Superior temporal gyrus (tissue), 1 donor: ENCODE results near the gene NDUFAF5.
"Not testable (repeated sequence)": the region's sequence is repeated elsewhere in the genome, so short reads cannot be mapped to it uniquely, and the experiment has no call there.

Experiments
- DNase-seq: peaks from one replicate; pipeline ENCODE4 v3.0.0-alpha.2; 2016; ENCODE audit errors: extremely low spot score

The NDUFAF5 gene

DNA sequence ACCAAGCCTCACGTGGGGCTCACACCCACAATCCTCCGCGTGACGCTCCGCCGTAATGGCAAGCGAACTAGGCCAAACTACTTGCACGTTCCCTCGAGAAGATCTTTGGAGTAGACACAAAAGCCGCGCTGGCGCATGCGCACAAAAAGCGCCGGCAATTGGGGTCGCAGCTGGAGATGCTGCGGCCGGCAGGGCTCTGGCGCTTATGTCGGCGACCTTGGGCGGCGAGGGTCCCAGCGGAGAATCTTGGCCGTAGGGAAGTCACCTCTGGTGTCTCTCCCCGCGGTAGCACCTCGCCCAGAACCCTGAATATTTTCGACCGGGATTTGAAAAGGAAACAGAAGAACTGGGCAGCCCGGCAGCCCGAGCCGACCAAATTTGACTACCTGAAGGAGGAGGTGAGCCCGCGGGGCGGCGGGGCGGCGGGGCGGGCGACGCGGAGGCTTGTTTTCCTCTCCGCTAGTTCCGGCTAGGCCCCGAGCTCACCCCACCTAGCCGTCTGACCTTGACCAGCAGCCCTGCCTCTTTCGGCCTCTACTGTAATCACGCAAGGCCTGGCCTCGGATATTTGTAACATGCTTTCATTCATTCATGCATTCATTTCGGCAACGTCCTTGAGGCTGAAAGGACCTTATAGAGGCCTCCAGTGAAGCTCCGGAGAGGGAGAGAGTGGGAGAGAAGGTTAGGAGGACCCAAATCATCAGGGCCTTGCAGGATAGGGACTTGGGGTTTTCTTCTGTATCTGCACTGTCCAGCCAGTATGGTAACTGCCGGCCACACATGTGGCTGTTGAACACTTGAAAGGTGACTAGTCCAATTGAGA lies at the start of gene NDUFAF5, which contains the start of gene ESF1:
Gene NDUFAF5 (plus strand): TSS at position 136 of the 823 bp plus-strand sequence. CDS start 41 bp downstream, at position 177.
Gene ESF1 (minus strand): TSS at position 27 of the 823 bp plus-strand sequence. CDS start 1,779 bp downstream, outside the sequence.
- peak; percentile 99 for DNase-seq

GRCh38 chr20:13735826-13736225 lies 49.0 kb upstream of the NDUFAF5 start:
- no peak for DNase-seq

DNA sequence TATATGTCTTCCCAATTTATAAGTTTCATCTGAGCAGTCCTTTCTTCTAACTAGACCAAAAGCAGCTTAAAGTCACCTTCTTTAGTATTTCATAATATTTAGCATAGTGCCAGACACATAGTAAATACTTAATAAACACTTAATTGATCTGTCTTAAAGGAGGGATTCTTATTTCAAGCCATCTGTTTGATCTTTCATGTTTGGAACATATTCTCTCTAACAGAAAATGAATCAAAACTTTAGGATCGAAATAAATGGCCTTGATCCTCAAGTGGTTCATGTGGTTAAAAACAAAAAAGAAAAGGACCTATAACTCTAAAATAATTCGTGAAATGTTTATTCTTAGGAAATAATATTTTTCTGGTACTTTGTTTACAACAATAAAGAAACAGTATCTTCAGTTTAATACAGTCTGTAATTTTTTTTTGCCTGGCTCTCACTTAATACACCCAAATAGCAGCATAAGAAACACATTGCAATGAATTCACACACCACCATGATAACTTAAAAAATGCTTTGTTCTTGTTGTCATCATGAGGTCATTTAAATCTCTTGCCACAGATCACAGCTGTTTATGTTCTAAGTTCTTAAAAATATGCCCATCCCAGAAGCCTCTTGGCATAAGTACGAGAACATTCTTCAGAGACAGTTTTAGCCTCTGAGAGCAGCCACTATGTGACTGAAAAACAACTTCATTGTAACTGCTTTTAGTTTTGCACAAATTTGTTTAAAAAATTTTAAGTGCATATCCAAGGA lies 48.2 kb upstream of the NDUFAF5 start:
- no peak for DNase-seq

GRCh38 chr20:13738187-13738586 lies 46.6 kb upstream of the NDUFAF5 start:
- not testable (repeated sequence) for DNase-seq

DNA sequence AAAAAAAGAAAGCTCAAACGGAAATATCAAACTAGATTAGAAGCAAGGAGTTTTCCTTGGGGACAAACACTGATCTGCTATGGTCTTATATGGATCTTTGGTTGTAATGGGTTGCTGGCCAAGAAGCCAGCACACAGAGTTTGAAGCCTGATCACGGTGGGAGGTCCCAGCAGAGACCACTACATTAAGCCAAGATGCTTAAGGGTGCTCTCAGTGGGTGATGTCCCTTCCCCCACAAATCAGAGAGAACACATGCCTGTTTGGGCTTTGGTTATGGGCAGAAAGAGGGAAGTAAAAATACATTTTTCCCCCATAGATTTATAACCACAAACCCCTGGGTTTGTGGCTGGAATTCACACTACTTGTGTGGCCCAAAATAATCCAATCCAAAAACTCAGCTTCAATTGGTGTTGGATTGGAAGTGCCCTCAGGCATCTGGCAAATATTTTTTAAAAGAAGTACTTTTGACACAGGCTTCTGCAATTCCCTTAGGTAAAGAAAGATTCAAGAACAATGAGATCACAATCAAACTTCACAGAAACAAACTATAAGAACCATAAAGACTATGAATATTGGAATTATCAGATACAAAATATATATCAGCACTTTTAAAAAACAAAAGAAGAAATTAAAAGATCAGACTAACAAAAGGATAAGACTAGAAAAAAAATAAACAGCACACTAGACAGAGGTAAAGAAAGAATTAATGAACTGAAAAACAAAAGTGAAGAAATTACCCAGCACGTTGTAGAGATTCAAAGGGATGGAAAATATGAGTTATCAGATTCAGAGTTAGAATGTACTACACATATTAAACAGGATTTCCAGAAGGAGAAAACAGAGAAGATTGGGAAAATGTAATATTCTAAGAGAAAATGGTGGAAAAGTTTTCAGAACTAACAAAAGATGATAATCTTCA lies 44.8 kb upstream of the NDUFAF5 start:
- DNase-seq = no peak

GRCh38 chr20:13741879-13742278 lies 42.9 kb upstream of the NDUFAF5 start:
- DNase-seq = no peak

DNA sequence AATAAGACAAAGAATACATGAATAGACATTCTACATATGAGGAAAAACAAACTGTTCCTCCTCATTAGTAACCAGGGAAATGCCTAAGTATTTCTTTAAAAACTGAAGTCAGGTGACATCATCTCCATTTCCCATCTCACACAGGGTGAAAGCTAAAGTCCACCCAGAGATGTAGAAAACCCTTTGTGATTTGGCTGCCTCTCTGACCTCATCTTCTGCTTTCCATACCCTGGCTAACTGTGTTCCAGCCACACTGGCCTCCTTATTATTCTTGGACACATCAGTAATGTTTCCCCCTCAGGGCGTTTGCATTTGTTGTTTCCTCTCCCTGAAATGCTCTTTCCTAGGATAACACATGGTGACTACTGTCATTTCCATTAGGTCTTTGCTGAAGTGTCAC lies 40.5 kb upstream of the NDUFAF5 start:
- no peak for DNase-seq

GRCh38 chr20:13745784-13746183 lies 39.0 kb upstream of the NDUFAF5 start:
- no peak for DNase-seq

DNA sequence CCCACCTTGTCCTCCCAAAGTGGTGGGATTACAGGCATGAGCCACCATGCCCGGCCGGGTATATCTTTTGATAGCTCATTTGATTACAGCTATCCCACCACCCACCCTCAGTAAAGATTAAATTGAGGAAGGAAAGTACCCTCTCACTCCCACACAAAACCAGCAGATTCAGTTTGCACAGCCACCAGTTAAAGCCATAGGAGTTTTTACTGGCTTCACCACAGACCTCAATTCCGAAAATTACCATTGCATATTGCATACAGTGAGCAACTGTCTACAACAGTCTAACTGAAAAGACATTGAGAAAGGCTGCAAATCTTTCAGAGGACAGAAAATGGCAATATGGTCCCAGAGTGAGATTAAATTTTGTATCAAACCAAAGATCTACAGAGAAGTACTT lies 35.0 kb upstream of the NDUFAF5 start:
- DNase-seq = no peak

DNA sequence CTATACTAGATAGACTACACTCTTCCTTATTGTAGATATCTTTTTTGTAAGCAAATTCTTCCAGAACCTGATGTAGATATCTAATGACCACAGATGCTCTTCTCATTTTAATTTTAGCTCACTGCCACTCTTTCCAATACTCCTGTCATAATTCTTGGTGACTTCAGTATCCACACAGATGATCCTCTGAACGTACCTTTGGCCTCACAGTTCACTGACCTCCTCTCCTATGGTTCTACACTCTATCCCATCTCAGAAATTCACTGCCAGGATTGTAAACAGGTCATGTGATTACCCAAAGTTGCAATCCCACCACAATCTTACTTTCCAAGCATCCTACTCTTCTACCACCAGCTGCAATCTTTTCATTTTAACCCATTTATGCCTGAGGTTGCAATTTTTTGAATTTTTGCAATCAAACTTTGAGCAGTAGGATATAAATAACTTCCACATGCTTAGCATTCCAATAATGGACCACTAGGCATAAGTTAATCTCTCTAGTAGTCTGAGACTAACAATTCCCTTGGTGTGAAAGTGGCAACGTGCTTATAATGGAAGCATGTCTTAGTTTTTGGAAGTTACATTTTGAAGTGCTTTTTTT lies 31.3 kb upstream of the NDUFAF5 start:
- no peak for DNase-seq

DNA sequence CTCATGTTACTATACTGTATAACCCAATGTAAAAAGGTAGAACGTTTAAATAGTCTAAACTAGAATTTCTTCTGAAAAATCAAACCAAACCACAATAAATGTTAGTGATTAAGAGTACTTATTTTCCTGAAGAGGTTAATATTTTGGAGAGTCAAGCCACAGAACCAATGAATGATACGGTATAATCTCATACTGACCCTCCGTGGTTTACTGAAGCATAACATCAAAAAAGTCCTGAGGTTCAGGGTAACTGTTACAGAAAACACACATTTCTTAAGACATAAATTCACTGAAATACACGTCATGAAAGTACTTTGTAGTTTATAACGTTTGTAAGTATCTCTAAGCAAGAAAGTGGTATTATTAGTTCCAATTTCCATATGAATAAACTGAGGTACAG lies 29.0 kb upstream of the NDUFAF5 start:
- DNase-seq = no peak

DNA sequence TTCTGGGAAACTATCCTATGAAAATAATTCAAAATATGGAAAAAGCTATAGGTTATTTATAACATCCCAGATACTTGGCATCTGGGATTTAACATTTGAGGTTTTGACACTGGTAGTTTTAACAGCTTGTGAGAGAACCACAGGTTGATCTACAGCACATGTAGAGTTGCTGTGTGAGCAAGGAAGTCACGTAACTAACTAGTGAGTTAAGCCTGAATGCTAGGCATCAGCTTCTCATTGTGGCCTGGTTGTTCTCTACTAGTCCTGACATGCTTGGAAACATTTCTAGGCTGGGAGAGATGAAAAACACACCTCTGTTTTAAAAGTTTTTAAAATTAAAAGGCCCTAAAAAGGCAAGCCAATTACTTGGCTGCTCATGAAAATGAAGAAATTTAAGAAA lies 28.3 kb upstream of the NDUFAF5 start:
- DNase-seq = no peak

DNA sequence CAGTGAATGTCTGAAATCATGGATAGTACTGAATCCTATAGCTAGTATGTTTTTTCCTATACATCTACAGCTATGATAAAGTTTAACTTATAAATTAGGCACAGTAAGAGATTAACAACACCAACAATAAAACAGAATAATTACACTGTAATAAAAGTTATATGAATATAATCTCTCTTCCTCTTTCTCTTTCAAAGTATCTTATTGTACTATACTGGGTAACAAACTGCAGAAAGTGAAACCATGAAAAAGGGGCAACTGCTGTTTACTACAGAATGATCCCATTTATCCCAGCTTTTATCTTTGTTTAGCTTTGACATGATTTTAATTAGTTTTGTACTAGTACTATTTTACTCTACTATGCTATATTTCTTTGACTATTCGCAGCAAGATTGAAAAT lies 25.9 kb upstream of the NDUFAF5 start:
- no peak for DNase-seq

GRCh38 chr20:13760451-13760946 lies 24.3 kb upstream of the NDUFAF5 start:
- DNase-seq = not testable (repeated sequence)

DNA sequence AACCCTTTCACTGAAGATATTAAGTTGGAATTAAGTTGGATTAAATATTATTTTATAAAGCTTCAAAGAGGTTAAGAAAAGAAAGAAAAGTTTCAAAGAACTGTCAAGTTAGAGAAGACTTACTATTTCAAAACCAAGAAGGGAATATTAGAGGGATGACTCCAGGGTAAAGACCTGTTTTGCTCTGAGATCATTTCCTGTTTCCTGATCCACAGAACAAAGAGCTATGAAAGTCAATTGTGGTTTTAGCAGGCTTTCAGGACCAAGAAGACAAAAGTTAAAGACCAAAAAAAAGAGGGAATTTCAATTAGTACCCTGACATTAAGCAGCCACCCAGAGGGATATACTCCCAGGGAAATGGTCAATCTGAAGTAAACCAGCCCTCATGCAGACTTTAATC lies 19.5 kb upstream of the NDUFAF5 start:
- DNase-seq = no peak

DNA sequence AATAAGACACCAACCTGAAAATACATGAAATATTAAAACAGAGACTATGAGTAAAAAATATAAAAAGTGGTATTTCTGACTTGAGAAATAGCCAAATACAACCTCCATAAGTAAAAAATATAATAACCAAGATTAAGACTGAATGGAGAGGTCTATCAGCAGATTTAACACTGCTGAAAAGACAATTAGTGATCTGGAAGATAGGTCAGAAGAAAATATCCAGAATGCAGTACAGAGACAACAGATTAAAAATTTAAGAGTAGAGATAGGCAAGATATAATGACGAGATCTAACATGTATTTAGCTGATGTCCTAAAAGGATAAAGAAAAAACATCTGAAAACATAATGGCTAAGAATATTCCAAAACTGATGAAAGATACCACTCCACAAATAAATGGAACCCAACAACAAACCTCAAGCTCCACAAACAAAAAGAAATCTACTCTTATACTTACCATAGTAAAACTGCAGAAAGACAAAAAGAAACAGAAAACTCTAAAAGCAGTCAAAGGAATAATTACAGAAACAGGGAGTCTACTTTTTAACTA lies 18.9 kb upstream of the NDUFAF5 start:
- no peak for DNase-seq

DNA sequence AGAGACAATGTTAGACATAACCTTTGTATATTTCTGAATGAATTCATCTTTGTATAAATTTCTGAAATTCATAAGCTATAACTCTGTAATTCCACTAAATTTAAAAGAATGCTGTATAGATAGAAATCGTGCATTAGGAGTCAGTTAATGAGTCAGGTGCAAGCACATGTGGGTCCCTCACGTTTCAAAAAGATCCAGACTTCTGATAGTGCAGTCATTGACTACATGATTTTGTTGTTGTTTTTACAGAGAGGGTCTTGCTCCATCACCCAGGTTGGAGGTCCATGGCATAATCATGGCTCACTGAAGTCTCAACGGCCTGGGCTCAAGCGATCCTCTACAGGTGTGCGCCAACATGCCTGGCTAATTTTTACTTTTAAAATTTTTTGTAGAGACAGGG lies 14.7 kb upstream of the NDUFAF5 start:
- DNase-seq = no peak

DNA sequence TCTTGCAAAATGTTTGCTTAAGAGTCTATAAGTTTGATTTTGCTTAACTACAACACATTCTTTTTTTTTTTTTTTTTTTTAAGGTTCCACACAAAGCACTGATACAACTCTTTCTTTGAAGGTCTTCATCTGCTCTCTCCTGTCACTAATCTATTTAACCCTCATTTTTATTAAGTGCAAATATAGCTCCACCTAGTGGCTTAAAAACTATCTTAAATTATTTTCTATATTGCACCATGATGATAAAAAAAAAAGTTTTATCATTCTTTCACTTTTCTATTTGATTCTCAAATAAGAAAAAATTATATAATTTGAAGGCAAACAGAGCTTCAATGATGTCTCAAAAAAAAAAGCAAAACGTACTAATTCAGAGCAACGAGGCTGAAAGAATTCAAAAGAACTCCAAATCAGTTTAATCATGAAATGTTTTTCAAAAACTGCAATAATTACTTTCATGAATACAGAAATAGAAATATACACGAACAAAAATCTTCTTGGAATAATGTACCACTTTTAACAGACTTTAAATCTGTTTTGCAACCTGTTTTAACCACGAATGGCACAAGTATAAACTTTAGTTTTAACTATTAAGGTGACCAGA lies 12.9 kb upstream of the NDUFAF5 start:
- peak; percentile 75 for DNase-seq

DNA sequence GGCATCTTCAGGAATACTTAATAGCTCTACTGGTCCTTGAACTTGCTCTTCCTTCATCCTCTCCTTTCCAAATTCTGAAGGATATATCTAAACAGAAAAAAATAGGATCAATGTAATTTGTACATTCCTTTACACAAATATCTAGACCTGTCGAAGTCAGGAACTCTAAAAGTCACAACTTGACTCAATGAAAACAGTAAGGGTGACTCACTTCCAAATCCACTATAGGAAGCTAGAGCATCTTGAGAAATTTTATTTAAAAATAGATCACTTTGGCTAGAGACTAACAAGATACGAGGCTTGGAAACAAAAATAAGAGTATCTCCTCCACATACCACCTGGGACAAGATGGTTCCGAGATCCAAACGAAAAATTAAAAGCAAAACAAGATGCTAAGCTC lies 12.3 kb upstream of the NDUFAF5 start:
- DNase-seq = no peak

DNA sequence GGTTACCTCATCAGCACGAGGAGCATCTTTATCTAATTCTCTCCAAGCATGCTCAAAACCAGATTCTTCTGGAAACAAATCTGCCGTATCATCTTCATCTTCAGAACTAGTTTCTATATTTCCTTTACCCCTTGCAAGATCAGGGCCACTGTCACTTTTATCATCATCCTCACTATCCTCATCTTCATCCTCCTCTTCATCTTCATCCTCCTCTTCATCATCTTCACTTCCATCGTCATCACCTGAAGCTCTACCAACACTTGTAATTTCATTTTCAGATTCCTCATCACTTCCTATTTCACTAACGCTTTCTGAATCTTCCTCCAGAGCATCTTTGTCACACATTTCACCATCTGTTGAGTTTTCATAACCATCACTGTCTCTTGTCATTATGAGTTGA lies 9.0 kb upstream of the NDUFAF5 start:
- no peak for DNase-seq
